Muscle layer of duodenum (tissue), 2 donors: ENCODE data around the gene RAB29.
"Not testable (repeated sequence)": the region's sequence is repeated elsewhere in the genome, so short reads cannot be mapped to it uniquely, and the experiment has no call there.

ENCODE experiments used
- H3K27ac ChIP-seq: one replicate; pipeline ENCODE4 v1.7.0; 2013; ENCODE audit warnings: mild to moderate bottlenecking, low read length
- H3K27me3 ChIP-seq: one replicate; pipeline ENCODE4 v1.7.0; 2013; ENCODE audit warnings: low read depth, mild to moderate bottlenecking, control low read depth, low read length
- H3K36me3 ChIP-seq, 2 donors: one replicate each; pipeline ENCODE4 v1.7.0; 2013; ENCODE audit warnings: low read length in 2 of 2, control low read depth in 1 of 2, mild to moderate bottlenecking in 1 of 2; ENCODE audit not compliant: insufficient read depth in 2 of 2, control insufficient read depth in 1 of 2
- H3K4me1 ChIP-seq, 2 donors: one replicate each; pipeline ENCODE4 v1.7.0; 2013; ENCODE audit warnings: low read length in 2 of 2, mild to moderate bottlenecking in 2 of 2, control low read depth in 1 of 2, moderate library complexity in 1 of 2; ENCODE audit not compliant: insufficient read depth in 2 of 2, control insufficient read depth in 1 of 2
- H3K4me3 ChIP-seq, 2 donors: one replicate each; pipeline ENCODE4 v1.7.0; 2013; ENCODE audit warnings: low read length in 2 of 2, low read depth in 1 of 2, mild to moderate bottlenecking in 1 of 2
- H3K9me3 ChIP-seq, 2 donors: one replicate each; pipeline ENCODE4 v1.7.0; 2013; ENCODE audit warnings: low read length in 2 of 2, control low read depth in 1 of 2, mild to moderate bottlenecking in 1 of 2; ENCODE audit not compliant: control insufficient read depth in 1 of 2
- donor health status: healthy.

RAB29 gene

GRCh38 chr1:205743977-205744376 is 31.3 kb downstream of the RAB29 start:
- no peaks in the 10 kb centered on the region for H3K36me3 ChIP-seq
- H3K4me3 ChIP-seq, result no peak overlapping the region
- no peaks in the 10 kb centered on the region for H3K27me3 ChIP-seq
- H3K9me3 ChIP-seq, result no peaks in the 10 kb centered on the region
- no peak overlapping the region for H3K27ac ChIP-seq
- peaks cover 18 to 53% of the 10 kb centered on the region in 2 donors for H3K4me1 ChIP-seq

- H3K27ac ChIP-seq, result no peak overlapping the region
- H3K27me3 ChIP-seq, result no peaks in the 10 kb centered on the region
- no peak overlapping the region for H3K4me3 ChIP-seq
- no peaks in the 10 kb centered on the region for H3K9me3 ChIP-seq
- H3K36me3 ChIP-seq, result no peaks in the 10 kb centered on the region
- H3K4me1 ChIP-seq, result peaks cover 8 to 48% of the 10 kb centered on the region in 2 donors
These were observed 33.6 kb downstream of the RAB29 start for GRCh38 chr1:205741681-205742080.

GRCh38 chr1:205739348-205740160 is 35.7 kb downstream of the RAB29 start:
- H3K4me3 ChIP-seq, result no peak overlapping the region
- no peak overlapping the region for H3K27ac ChIP-seq
- H3K27me3 ChIP-seq, result no peaks in the 10 kb centered on the region
- H3K9me3 ChIP-seq, result no peaks in the 10 kb centered on the region
- no peaks in the 10 kb centered on the region for H3K36me3 ChIP-seq
- H3K4me1 ChIP-seq, result peaks cover 3 to 31% of the 10 kb centered on the region in 2 donors

GRCh38 chr1:205735218-205735617 is 40.1 kb downstream of the RAB29 start:
- Histone ChIP-seq H3K27ac (no peak overlapping the region), H3K27me3 (no peaks in the 10 kb centered on the region), H3K4me1 (peaks cover 0 to 22% of the 10 kb centered on the region in 2 donors)

GRCh38 chr1:205733438-205734175 is 41.7 kb downstream of the RAB29 start:
- Histone ChIP-seq H3K4me1 (peaks cover 0 to 12% of the 10 kb centered on the region in 2 donors), H3K27me3 (no peaks in the 10 kb centered on the region), H3K27ac (no peak overlapping the region)

More at GRCh38 chr1:205735218-205735617, 40.1 kb downstream of the RAB29 start:
- no peaks in the 10 kb centered on the region for H3K36me3 ChIP-seq
- no peak overlapping the region for H3K4me3 ChIP-seq
- no peaks in the 10 kb centered on the region for H3K9me3 ChIP-seq

GRCh38 chr1:205729945-205730610 is 45.2 kb downstream of the RAB29 start:
- Histone ChIP-seq H3K36me3 (peaks cover 8 to 21% of the 10 kb centered on the region in 2 donors), H3K4me1 (no peaks in the 10 kb centered on the region), H3K27me3 (no peaks in the 10 kb centered on the region), H3K9me3 (no peaks in the 10 kb centered on the region), H3K4me3 (no peak overlapping the region), H3K27ac (no peak overlapping the region)

More at GRCh38 chr1:205733438-205734175, 41.7 kb downstream of the RAB29 start:
- Histone ChIP-seq H3K36me3 (peaks cover 0 to 10% of the 10 kb centered on the region in 2 donors), H3K4me3 (no peak overlapping the region), H3K9me3 (no peaks in the 10 kb centered on the region)

- Histone ChIP-seq H3K27ac (no peak overlapping the region), H3K36me3 (peaks cover 8 to 26% of the 10 kb centered on the region in 2 donors)
These were observed 48.6 kb downstream of the RAB29 start for GRCh38 chr1:205726619-205727125.

GRCh38 chr1:205725514-205725913 is 49.8 kb downstream of the RAB29 start:
- Histone ChIP-seq H3K4me1 (no peaks in the 10 kb centered on the region), H3K36me3 (peaks cover 11 to 32% of the 10 kb centered on the region in 2 donors), H3K9me3 (no peaks in the 10 kb centered on the region), H3K27ac (no peak overlapping the region), H3K27me3 (no peaks in the 10 kb centered on the region), H3K4me3 (no peak overlapping the region)

More at GRCh38 chr1:205726619-205727125, 48.6 kb downstream of the RAB29 start:
- Histone ChIP-seq H3K9me3 (no peaks in the 10 kb centered on the region), H3K27me3 (no peaks in the 10 kb centered on the region), H3K4me3 (no peak overlapping the region), H3K4me1 (no peaks in the 10 kb centered on the region)

- peaks cover 40 to 48% of the 10 kb centered on the region in 2 donors for H3K36me3 ChIP-seq
- H3K4me3 ChIP-seq, H3K27ac ChIP-seq, H3K27me3 ChIP-seq, H3K4me1 ChIP-seq, H3K9me3 ChIP-seq: not testable (repeated sequence)
These were observed 54.5 kb downstream of the RAB29 start for GRCh38 chr1:205720740-205721139.

- Histone ChIP-seq H3K27ac (no peak overlapping the region), H3K36me3 (peaks cover 40 to 46% of the 10 kb centered on the region in 2 donors), H3K4me1 (no peaks in the 10 kb centered on the region), H3K4me3 (no peak overlapping the region), H3K27me3 (no peaks in the 10 kb centered on the region), H3K9me3 (no peaks in the 10 kb centered on the region)
These were observed 55.5 kb downstream of the RAB29 start for GRCh38 chr1:205719762-205720161.

- no peak overlapping the region for H3K4me3 ChIP-seq
- no peak overlapping the region for H3K27ac ChIP-seq
- peaks cover 40 to 43% of the 10 kb centered on the region in 2 donors for H3K36me3 ChIP-seq
- no peaks in the 10 kb centered on the region for H3K4me1 ChIP-seq
- H3K9me3 ChIP-seq, result no peaks in the 10 kb centered on the region
- no peaks in the 10 kb centered on the region for H3K27me3 ChIP-seq
These were observed 56.3 kb downstream of the RAB29 start for GRCh38 chr1:205719015-205719414.
